Left lung (tissue), 10 donors: ENCODE results near the gene NUP98. TPM values are rescaled to one million over a fixed set of nuclear protein-coding genes. Genes with fewer than 3 reads are reported as not detected.
A peak's percentile ranks its signal among the peaks of the same experiment; 100 is the strongest.

ENCODE experiments used
- ATAC-seq: fragments of 200-7000 bp; cut with Tn5 transposase; one replicate; pipeline ENCODE4 v1.9.1; 2020; ENCODE audit warnings: moderate library complexity
- DNase-seq, 4 donors: peaks; one replicate each; pipeline ENCODE4 v3.0.0-alpha.2; 2013 to 2020
- H3K27ac ChIP-seq, 2 donors: fragments of 200-600 bp; sonication (generic) in 1 of 2; one replicate each; pipeline versions ENCODE4 v1.5.0 to v1.8.0; 2020 to 2021
- H3K27me3 ChIP-seq, 2 donors: fragments of 200-600 bp; sonication (generic) in 1 of 2; one replicate each; pipeline versions ENCODE4 v1.5.0 to v1.8.0; 2020 to 2021
- H3K36me3 ChIP-seq, 2 donors: fragments of 200-600 bp; sonication (generic) in 1 of 2; one replicate each; pipeline versions ENCODE4 v1.5.0 to v1.8.0; 2020 to 2021
- H3K4me1 ChIP-seq, 2 donors: fragments of 200-600 bp; one replicate each; pipeline ENCODE4 v1.8.0; 2021
- H3K4me3 ChIP-seq, 2 donors: fragments of 200-600 bp; sonication (generic) in 1 of 2; one replicate each; pipeline versions ENCODE4 v1.5.0 to v1.8.0; 2020 to 2021; ENCODE audit warnings: mild to moderate bottlenecking in 1 of 2
- H3K9me3 ChIP-seq, 2 donors: fragments of 200-600 bp; sonication (generic) in 1 of 2; one replicate each; pipeline versions ENCODE4 v1.5.0 to v1.8.0; 2020 to 2021
- CTCF ChIP-seq, 2 donors: fragments of 200-600 bp; sonication (generic) in 1 of 2; IDR thresholded peaks; one replicate each; pipeline versions ENCODE4 v1.5.0 to v1.8.0; 2021; ENCODE audit warnings: antibody characterized with exemption in 2 of 2
- intact Hi-C, 2 donors: fragments of 100-400 bp; cut with DNase I; formaldehyde crosslinking; loops; one replicate each; pipeline versions ENCODE4 v1.11.2 to v1.14.2; 2022
- polyA plus RNA-seq, 6 donors: library from polyadenylated mRNA; unstranded; fragments of 120-200 nt; gene quantifications; one replicate each; pipeline ENCODE4 v1.2.1, GENCODE V29; 2013; ENCODE audit not compliant: insufficient read length in 6 of 6
- total RNA-seq, 2 donors: library from RNA; stranded (reverse); fragmentation: NEBNext Ultra II Directional; extraction: Animal tissue kit (Norgen Biotek cat#: 25700); gene quantifications; one replicate each; pipeline ENCODE4 v1.2.1, GENCODE V29; 2021
- donor health status: DM: no; HTN: yes; CAD: no.
- donor health status: DM: no; HTN: no; CAD: no.

Gene NUP98
- total and polyA plus RNA-seq, 8 donors, result 59.9 to 76.3 (median 66.8) TPM

- ATAC-seq, result peak; percentile 86
- Histone ChIP-seq H3K4me3 (peak overlapping the region; percentile 66 to 76), H3K4me1 (peaks cover 0 to 9% of the 10 kb centered on the region in 2 donors), H3K36me3 (no peaks in the 10 kb centered on the region), H3K9me3 (no peaks in the 10 kb centered on the region), H3K27me3 (no peaks in the 10 kb centered on the region), H3K27ac (peak overlapping the region; percentile 58 to 79)
- intact Hi-C loops, result no loop called here
- DNase-seq, result peak in 2 of 4 donors; percentile 44 to 56
- TF ChIP-seq CTCF (IDR thresholded peaks at IDR 0.05), result peak; percentile 29 to 46
Measured at GRCh38 chr11:3808861-3809623, 11.7 kb upstream of the NUP98 start.

- intact Hi-C loops, result no loop called here
- peak; percentile 56 to 62 for TF ChIP-seq CTCF (IDR thresholded peaks at IDR 0.05)
- peak; percentile 92 for ATAC-seq
- peaks cover 0 to 9% of the 10 kb centered on the region in 2 donors for H3K4me1 ChIP-seq
- H3K9me3 ChIP-seq, result no peaks in the 10 kb centered on the region
- H3K27me3 ChIP-seq, result no peaks in the 10 kb centered on the region
- H3K4me3 ChIP-seq, result peak within 1 kb of the TSS; percentile 66 to 76
- peak within 1 kb of the TSS; percentile 58 to 79 for H3K27ac ChIP-seq
- DNase-seq, result peak; percentile 56 to 94 (median 72)
- H3K36me3 ChIP-seq, result no peaks in the 10 kb centered on the region
Measured at GRCh38 chr11:3807909-3808860, 10.8 kb upstream of the NUP98 start, which contains the start of gene PGAP2. Gene PGAP2 (plus strand): TSS chr11:3808560. CDS start chr11:3811260, 2,700 bp downstream.

- ATAC-seq, result no peak
- no peak overlapping the region for H3K27ac ChIP-seq
- no peak for DNase-seq
- no peaks in the 10 kb centered on the region for H3K27me3 ChIP-seq
- peaks cover 0 to 3% of the 10 kb centered on the region in 2 donors for H3K4me1 ChIP-seq
- no peaks in the 10 kb centered on the region for H3K9me3 ChIP-seq
- H3K36me3 ChIP-seq, result no peaks in the 10 kb centered on the region
- intact Hi-C loops, result no loop called here
- TF ChIP-seq CTCF (IDR thresholded peaks at IDR 0.05), result no peak
- no peak overlapping the region for H3K4me3 ChIP-seq
Measured at GRCh38 chr11:3803726-3804495, 6.6 kb upstream of the NUP98 start.

- no peak for TF ChIP-seq CTCF (IDR thresholded peaks at IDR 0.05)
- ATAC-seq (no peak), DNase-seq (no peak)
- intact Hi-C loops, result no loop called here
- Histone ChIP-seq H3K27ac (no peak overlapping the region), H3K4me1 (peaks cover 0 to 10% of the 10 kb centered on the region in 2 donors), H3K9me3 (no peaks in the 10 kb centered on the region), H3K4me3 (no peak overlapping the region), H3K27me3 (no peaks in the 10 kb centered on the region), H3K36me3 (no peaks in the 10 kb centered on the region)
Measured at GRCh38 chr11:3802011-3802790, 4.8 kb upstream of the NUP98 start.
